ENCODE measurements around the gene TRPM4. TPM values are rescaled to one million over a fixed set of nuclear protein-coding genes. Genes with fewer than 3 reads are reported as not detected.

The TRPM4 gene
- total RNA-seq, 2 experiments from 2014 or later: 0.22 to 0.62 TPM

DNA sequence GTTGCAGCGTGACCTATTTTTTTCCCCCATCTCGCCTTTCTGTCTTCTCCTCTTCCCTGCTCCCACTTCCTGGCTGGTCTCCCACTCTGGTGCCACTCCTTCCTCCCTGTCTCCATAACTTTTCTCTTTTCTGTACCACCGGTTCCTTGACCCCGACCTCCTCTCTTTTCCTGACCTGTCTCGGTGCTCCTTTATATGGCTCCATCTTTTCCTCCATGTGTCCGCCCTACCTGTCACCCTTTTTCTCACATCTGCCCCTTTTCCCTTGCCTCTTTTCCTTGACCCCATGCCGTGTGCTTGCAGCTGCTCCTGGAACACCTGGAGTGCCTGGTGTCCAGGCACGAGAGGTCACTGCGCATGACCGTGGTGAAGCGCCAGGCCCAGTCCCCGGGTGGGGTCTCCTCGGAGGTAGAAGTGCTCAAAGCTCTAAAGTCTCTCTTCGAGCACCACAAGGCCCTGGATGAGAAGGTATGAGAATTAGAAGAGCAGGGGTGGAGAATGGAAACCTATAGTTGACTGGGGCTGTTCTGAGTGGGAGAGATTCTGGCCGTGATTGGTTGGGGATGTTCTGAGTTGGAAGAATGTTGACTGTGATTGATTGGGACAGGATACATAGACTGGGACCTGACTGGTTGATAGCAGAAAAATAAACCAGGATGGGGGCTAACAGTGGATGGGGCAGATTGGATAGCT lies 28.9 kb upstream of the TRPM4 start:
- Mint-ChIP-seq H3K4me1 (ENCODE audit: low read depth) (peaks cover 23% of the 10 kb centered on the region), H3K36me3 (ENCODE audit: low read depth) (no peaks in the 10 kb centered on the region), H3K27ac (no peak overlapping the region), H3K9me3 (no peaks in the 10 kb centered on the region), H3K27me3 (ENCODE audit: low read depth) (peaks cover 3% of the 10 kb centered on the region), H3K4me3 (peak overlapping the region; percentile 94)
- DNase-seq: no peak
- CTCF ChIA-PET: interaction anchor here (0.8 to 2.0 kb wide), 5 partner anchors 15 to 349 kb away, joined by 3 to 8 read pairs (median 3); partner anchors contain the start of genes GYS1 and RUVBL2
- intact Hi-C loops (cut with micrococcal nuclease): loop anchor here (1.0 kb wide), 2 partner anchors 9 to 43 kb away; partner anchors contain the start of genes C19orf73, PPFIA3 and SNRNP70

DNA sequence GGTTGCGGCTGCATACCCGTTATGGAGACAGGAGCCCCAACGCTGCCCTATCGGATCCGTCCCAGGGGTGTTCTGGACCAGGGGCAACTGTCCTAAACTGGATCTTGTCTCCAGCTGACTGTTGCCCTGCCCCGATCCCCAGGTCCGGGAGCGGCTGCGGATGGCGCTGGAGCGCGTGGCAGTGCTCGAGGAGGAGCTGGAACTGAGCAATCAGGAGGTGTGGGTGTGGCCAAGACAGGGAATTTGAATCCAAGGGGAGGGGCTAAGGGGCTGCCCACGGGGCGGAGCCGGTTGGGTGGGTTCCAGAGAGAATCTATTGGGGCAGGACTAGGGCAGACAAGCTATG lies 28.4 kb upstream of the TRPM4 start:
- intact Hi-C loops (cut with micrococcal nuclease): no loop called here
- no peak for DNase-seq
- H3K27ac Mint-ChIP-seq: no peak overlapping the region
- CTCF ChIA-PET: interaction anchor here (0.8 to 2.0 kb wide), 2 partner anchors 15 to 18 kb away, joined by 3 to 8 read pairs; no protein-coding TSS in a partner anchor
- H3K36me3 Mint-ChIP-seq (ENCODE audit: low read depth): peaks cover 1% of the 10 kb centered on the region
- peaks cover 5% of the 10 kb centered on the region for H3K27me3 Mint-ChIP-seq (ENCODE audit: low read depth)
- no peak overlapping the region for H3K4me3 Mint-ChIP-seq
- no peaks in the 10 kb centered on the region for H3K9me3 Mint-ChIP-seq
- H3K4me1 Mint-ChIP-seq (ENCODE audit: low read depth): peaks cover 27% of the 10 kb centered on the region

DNA sequence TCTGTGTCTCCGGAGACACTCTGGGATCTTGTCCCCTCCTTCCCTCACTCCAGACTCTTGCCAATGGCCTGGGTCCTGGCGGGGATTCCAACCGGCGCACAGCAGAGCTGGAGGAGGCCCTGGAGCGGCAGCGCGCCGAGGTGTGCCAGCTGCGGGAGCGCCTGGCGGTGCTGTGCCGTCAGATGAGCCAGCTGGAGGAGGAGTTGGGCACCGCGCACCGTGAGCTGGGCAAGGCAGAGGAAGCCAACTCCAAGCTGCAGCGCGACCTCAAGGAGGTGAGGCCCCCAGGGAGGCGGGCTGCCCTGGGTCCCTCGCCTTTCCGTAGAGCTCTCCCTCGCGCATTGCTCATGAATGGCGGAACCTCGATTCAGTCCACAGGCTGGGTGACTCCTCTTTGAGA lies 27.3 kb upstream of the TRPM4 start:
- DNase-seq: no peak
- intact Hi-C loops (cut with micrococcal nuclease): no loop called here
- Mint-ChIP-seq H3K4me1 (ENCODE audit: low read depth) (peaks cover 30% of the 10 kb centered on the region), H3K9me3 (no peaks in the 10 kb centered on the region), H3K27ac (no peak overlapping the region), H3K4me3 (no peak overlapping the region), H3K36me3 (ENCODE audit: low read depth) (peaks cover 1% of the 10 kb centered on the region), H3K27me3 (ENCODE audit: low read depth) (peaks cover 5% of the 10 kb centered on the region)
- CTCF ChIA-PET: interaction anchor here (0.6 to 2.0 kb wide), 6 partner anchors 14 to 424 kb away, joined by 3 to 8 read pairs (median 4); partner anchors contain the start of gene LIN7B

DNA sequence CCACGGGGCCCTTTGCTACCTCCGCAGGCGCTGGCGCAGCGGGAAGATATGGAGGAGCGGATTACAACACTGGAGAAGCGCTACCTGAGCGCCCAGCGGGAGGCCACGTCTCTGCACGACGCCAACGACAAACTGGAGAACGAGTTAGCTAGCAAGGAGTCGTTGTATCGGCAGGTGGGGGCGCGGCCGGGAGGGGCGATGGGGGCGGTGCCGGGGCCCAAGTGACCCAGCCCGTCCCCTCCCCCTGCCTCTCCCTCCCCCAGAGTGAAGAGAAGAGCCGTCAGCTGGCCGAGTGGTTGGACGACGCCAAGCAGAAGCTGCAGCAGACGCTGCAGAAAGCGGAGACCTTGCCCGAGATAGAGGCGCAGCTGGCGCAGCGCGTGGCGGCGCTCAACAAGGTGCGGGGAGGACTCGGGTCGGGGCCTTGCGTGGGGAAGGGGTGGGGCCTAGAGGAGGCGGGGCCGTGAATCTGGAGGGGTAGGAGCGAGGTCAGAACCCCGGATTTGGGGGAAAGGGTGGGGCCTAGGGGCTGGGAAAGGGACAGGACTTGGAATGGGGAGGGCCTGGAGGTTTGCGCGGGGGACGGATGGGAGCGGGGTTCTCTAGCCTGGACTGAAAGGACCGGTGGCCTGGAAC lies 24.5 kb upstream of the TRPM4 start:
- H3K27ac Mint-ChIP-seq: no peak overlapping the region
- peaks cover 3% of the 10 kb centered on the region for H3K36me3 Mint-ChIP-seq (ENCODE audit: low read depth)
- no peaks in the 10 kb centered on the region for H3K9me3 Mint-ChIP-seq
- peaks cover 29% of the 10 kb centered on the region for H3K4me1 Mint-ChIP-seq (ENCODE audit: low read depth)
- DNase-seq: no peak
- CTCF ChIA-PET: interaction anchor here (0.6 to 2.8 kb wide), 2 partner anchors 13 to 33 kb away, joined by 3 to 8 read pairs; no protein-coding TSS in a partner anchor
- intact Hi-C loops (cut with micrococcal nuclease): no loop called here
- peaks cover 5% of the 10 kb centered on the region for H3K27me3 Mint-ChIP-seq (ENCODE audit: low read depth)
- peak overlapping the region; percentile 70 for H3K4me3 Mint-ChIP-seq

DNA sequence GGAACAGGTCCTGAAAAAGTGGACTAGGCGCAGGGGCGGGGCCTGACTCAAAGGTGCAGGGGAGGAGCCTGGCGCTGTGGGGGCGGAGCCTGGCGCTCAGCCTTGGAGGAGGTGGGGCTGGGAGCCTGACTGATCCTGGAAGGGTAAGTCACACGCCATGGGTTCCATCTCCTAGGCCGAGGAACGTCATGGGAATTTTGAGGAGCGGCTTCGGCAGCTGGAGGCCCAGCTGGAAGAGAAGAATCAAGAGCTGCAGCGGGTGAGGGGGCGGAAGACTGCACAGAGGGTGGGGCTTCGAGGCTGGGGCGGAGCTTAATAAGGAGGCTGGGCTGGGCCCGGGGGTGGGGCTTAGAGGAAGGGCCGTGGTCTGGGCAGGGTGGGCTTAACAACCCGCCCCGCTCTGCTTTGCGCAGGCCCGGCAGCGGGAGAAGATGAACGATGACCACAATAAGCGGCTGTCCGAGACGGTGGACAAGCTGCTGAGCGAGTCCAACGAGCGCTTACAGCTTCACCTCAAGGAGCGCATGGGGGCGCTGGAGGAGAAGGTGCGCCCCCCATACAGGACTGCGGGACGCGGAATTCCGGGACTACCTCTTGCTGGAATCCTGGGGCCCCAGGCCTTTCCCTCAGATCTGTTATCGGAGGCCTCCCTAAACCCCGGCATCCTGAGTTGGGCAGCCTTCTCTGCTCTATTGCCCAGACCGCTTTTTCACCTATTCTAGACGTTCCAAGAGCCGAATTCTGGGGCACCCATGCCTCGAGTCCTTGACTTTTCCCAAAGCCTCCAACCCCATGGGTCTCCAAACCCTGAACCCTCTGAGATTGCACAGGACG lies 23.8 kb upstream of the TRPM4 start:
- CTCF ChIA-PET: interaction anchor here (0.6 to 2.8 kb wide), 4 partner anchors 13 to 482 kb away, joined by 3 to 8 read pairs (median 6); no protein-coding TSS in a partner anchor
- peak overlapping the region; percentile 70 for H3K4me3 Mint-ChIP-seq
- DNase-seq: peak; percentile 78
- peaks cover 5% of the 10 kb centered on the region for H3K27me3 Mint-ChIP-seq (ENCODE audit: low read depth)
- peaks cover 22% of the 10 kb centered on the region for H3K4me1 Mint-ChIP-seq (ENCODE audit: low read depth)
- H3K9me3 Mint-ChIP-seq: no peaks in the 10 kb centered on the region
- peaks cover 3% of the 10 kb centered on the region for H3K36me3 Mint-ChIP-seq (ENCODE audit: low read depth)
- intact Hi-C loops (cut with micrococcal nuclease): no loop called here
- no peak overlapping the region for H3K27ac Mint-ChIP-seq

DNA sequence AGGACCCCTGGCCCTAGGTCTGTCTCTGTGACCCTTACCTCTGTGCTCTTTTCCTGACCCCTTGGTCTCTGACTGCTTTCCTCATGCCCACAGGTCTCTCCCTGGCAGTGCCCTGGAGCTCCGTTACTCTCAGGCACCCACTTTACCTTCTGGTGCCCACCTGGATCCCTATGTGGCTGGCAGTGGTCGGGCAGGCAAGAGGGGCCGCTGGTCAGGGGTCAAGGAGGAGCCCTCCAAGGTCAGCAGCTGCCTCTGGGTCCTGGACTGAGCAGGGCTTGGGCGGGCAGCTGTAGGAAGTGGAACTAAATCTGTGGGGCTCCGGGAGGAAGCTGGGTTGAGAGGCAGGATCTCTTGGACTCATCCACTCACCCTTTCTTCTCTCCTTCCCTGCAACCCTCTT lies 21.9 kb upstream of the TRPM4 start:
- Mint-ChIP-seq H3K9me3 (no peaks in the 10 kb centered on the region), H3K4me3 (no peak overlapping the region), H3K4me1 (ENCODE audit: low read depth) (peaks cover 20% of the 10 kb centered on the region), H3K36me3 (ENCODE audit: low read depth) (peaks cover 3% of the 10 kb centered on the region), H3K27ac (no peak overlapping the region), H3K27me3 (ENCODE audit: low read depth) (peaks cover 5% of the 10 kb centered on the region)
- no peak for DNase-seq
- intact Hi-C loops (cut with micrococcal nuclease): no loop called here
- CTCF ChIA-PET: interaction anchor here (1.1 kb wide), 1 partner anchor 22 kb away, joined by 3 read pairs; no protein-coding TSS in a partner anchor

DNA sequence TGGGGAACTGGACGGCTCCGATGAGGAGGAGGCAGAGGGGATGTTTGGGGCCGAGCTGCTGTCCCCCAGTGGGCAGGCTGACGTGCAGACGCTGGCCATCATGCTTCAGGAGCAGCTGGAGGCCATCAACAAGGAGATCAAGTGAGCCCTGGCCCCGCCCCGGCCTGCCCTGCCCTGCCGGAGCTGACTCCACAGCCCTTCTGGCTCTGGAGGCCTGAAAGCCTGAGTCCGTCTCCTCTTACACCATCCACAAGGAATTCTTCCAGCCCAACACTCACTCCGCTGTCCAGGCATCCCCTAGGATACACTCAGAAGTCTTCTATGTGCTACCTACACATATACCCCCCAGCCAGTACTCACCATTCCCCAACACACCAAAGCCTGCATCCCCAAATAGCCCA lies 20.8 kb upstream of the TRPM4 start:
- CTCF ChIA-PET: interaction anchor here (0.9 kb wide), 1 partner anchor 11 kb away, joined by 3 read pairs; no protein-coding TSS in a partner anchor
- Mint-ChIP-seq H3K4me3 (no peak overlapping the region), H3K4me1 (ENCODE audit: low read depth) (peaks cover 20% of the 10 kb centered on the region), H3K27ac (no peak overlapping the region), H3K27me3 (ENCODE audit: low read depth) (peaks cover 5% of the 10 kb centered on the region), H3K9me3 (no peaks in the 10 kb centered on the region), H3K36me3 (ENCODE audit: low read depth) (peaks cover 3% of the 10 kb centered on the region)
- DNase-seq: no peak
- intact Hi-C loops (cut with micrococcal nuclease): no loop called here

DNA sequence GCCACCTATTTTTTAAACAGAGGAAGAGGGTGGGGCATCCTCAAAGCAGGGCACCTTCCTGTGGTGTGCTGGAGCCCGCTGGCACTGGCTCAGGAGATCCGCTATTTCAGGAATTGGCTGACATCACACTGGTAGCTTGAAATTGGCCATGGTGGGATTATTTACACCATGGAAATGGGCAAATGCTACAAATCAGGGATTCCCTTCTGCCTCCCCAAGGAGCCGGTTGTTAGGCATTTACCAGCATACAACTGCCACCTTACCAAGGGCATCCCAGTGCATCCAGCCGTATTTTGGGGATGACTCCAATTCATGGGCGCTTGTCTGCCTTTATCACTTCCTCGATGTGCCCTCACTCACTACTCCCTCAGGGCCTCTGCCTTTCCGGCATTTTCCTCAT lies 16.6 kb upstream of the TRPM4 start:
- CTCF ChIA-PET: interaction anchor here (0.8 to 0.9 kb wide), 2 partner anchors 35 to 43 kb away, joined by 3 read pairs; no protein-coding TSS in a partner anchor
- H3K4me1 Mint-ChIP-seq (ENCODE audit: low read depth): peaks cover 16% of the 10 kb centered on the region
- H3K27me3 Mint-ChIP-seq (ENCODE audit: low read depth): peaks cover 12% of the 10 kb centered on the region

DNA sequence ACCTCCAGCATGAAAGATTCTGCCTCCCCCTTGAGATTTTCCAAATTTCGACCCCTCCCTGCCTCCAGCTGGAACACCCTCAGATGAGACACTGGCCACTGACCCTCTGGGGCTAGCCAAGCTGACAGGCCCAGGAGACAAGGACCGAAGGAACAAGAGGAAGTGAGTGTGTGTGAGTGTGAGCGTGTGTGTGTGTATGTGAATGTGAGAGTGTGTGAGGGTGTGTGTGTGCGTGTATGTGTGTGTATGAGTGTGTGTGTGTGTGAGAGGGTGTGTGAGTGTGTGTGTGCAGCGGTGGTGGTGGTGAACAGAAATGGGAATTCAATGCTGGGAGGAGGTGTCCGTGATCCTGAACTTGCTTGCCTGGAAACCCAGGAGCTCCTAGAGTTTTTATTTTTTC lies 16.2 kb upstream of the TRPM4 start:
- H3K27ac Mint-ChIP-seq: no peak overlapping the region
- intact Hi-C loops (cut with micrococcal nuclease): no loop called here
- CTCF ChIA-PET: interaction anchor here (0.7 to 0.9 kb wide), 3 partner anchors 35 to 44 kb away, joined by 3 to 5 read pairs (median 3); no protein-coding TSS in a partner anchor
- no peak for DNase-seq
- no peaks in the 10 kb centered on the region for H3K9me3 Mint-ChIP-seq
- peaks cover 14% of the 10 kb centered on the region for H3K27me3 Mint-ChIP-seq (ENCODE audit: low read depth)
- H3K4me3 Mint-ChIP-seq: no peak overlapping the region
- H3K4me1 Mint-ChIP-seq (ENCODE audit: low read depth): peaks cover 14% of the 10 kb centered on the region
- peaks cover 2% of the 10 kb centered on the region for H3K36me3 Mint-ChIP-seq (ENCODE audit: low read depth)

More for the DNA sequence above, 16.6 kb upstream of the TRPM4 start:
- DNase-seq: no peak
- H3K27ac Mint-ChIP-seq: no peak overlapping the region
- peaks cover 2% of the 10 kb centered on the region for H3K36me3 Mint-ChIP-seq (ENCODE audit: low read depth)
- no peaks in the 10 kb centered on the region for H3K9me3 Mint-ChIP-seq
- intact Hi-C loops (cut with micrococcal nuclease): no loop called here
- no peak overlapping the region for H3K4me3 Mint-ChIP-seq

DNA sequence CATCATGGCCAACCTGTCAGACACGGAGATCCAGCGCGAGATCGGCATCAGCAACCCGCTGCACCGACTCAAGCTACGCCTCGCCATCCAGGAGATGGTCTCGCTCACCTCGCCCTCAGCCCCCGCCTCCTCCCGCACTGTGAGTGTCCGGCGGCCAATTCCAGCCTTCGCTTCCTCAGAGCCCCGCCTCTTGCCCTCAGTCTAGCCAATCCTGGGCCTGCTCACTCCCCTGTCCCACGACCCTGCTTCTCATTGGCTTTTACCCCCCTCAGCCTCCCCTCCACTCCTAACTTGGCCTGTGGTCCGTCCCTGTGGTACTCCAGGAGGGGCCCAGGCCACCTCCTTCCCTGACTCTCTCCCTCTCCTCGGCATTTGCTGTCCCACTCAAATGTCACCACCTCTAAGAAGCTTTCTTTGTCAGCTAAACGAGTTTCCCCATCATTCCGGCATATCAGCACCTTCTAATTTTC lies 14.7 kb upstream of the TRPM4 start:
- intact Hi-C loops (cut with micrococcal nuclease): no loop called here
- DNase-seq: peak; percentile 80
- Mint-ChIP-seq H3K4me3 (peak overlapping the region; percentile 67), H3K9me3 (no peaks in the 10 kb centered on the region), H3K36me3 (ENCODE audit: low read depth) (no peaks in the 10 kb centered on the region), H3K27ac (no peak overlapping the region), H3K27me3 (ENCODE audit: low read depth) (peaks cover 25% of the 10 kb centered on the region), H3K4me1 (ENCODE audit: low read depth) (peaks cover 14% of the 10 kb centered on the region)
- CTCF ChIA-PET: interaction anchor here (0.7 to 3.2 kb wide), 3 partner anchors 45 to 150 kb away, joined by 3 to 9 read pairs (median 4); partner anchors contain the start of genes GYS1 and RUVBL2

DNA sequence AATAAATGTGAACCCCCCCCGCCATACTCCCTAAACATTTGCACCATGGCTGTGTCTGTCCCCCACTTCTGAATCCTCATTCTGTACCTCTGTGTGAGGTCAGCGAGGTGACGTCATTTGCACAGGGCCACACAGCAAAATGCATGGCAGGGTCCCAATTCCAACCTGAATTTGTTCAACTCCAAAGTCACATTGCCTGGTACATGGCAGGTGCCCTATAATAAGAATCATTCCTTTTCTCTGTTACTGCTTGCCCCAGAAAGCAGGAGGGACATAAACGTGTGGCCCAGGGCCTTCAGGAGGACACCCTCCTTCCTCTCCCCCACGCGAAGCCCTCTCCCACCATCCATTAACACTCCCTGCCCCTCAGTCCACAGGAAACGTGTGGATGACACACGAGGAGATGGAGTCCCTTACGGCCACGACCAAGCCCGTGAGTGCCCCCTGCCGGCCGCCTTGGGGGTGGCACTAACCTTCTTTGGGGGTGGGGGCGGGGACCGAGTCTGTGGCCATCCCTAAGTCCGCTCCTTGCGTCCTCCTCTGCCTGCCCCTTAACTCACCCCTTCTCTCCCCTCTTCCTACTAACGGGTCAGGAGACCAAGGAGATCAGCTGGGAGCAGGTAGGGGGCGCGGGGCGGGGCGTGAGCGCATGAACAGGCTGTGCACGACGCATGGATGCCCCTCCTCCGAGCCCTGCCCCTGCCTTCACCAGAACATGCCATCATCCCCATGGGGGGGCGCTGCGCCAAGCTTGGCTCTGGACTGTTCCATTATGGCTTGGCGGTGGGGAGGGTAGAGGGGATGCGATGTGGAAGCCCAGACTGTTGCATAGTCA lies 11.8 kb upstream of the TRPM4 start:
- intact Hi-C loops (cut with micrococcal nuclease): loop anchor here (1.0 to 5.0 kb wide), 3 partner anchors 48 to 88 kb away; partner anchors contain the start of gene CGB7
- Mint-ChIP-seq H3K27ac (no peak overlapping the region), H3K27me3 (ENCODE audit: low read depth) (peaks cover 49% of the 10 kb centered on the region), H3K4me3 (peak overlapping the region; percentile 19), H3K36me3 (ENCODE audit: low read depth) (no peaks in the 10 kb centered on the region), H3K9me3 (no peaks in the 10 kb centered on the region), H3K4me1 (ENCODE audit: low read depth) (peaks cover 29% of the 10 kb centered on the region)
- DNase-seq: peak; percentile 86
- CTCF ChIA-PET: interaction anchor here (0.5 to 3.2 kb wide), 17 partner anchors 12 to 189 kb away, joined by 3 to 11 read pairs (median 3); partner anchors contain the start of genes GYS1 and RUVBL2

Measured in activated naive CD4-positive, alpha-beta T cell treated with anti-CD3 and anti-CD28 coated beads for 36 hours (primary cell).